SK-N-MC (cell line): ENCODE results near the gene ASPG.

Source experiments
- EZH2 ChIP-seq: fragments of 200-600 bp; sonication (generic); IDR thresholded peaks from one replicate; pipeline ENCODE4 v1.6.1; 2017; ENCODE audit warnings: antibody characterized with exemption
- POLR2AphosphoS5 ChIP-seq: IDR thresholded peaks from 2 replicates; pipeline ENCODE4 v1.6.1; 2012; ENCODE audit warnings: mild to moderate bottlenecking, low read depth, low read length, borderline replicate concordance

DNA sequence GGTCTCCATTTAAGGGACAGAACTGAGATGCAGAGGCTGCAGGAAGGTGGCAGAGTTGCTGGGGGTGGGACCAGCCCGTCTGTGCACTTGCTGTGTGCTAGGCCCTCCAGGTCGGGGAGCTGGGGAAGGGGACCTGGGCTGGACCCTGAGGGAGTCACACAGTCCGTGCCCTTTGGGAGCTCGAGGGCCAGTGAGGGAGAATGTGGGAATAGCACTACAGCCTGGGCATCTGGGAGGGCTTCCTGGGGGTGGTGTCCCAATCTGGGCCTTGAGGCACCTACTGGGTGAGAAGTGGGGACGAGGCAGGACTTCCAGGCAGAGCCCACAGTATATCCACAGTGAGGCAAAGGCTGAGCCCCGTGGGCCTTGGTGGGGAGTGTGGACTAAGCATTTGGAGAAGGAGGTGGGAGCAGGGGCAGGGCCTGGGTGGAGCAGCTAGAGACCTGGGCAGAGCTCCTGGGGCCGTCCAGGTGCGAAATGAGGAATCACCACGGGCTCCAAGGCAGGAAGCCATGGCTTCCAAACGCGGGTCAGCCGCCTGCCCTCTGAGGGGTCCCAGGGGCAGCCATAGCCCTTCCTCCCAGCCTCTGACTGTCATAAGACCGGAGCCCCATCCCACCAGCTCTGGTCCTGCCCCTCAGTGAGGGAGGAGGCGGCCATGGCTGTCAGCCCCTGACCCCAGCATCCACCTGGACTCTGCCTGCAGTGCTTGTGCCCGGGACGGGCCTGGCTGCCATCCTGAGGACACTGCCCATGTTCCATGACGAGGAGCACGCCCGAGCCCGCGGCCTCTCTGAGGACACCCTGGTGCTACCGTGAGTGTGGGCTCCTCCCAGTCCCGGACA, 6.6 kb downstream of the ASPG start:
- TF ChIP-seq EZH2 (no peak), POLR2AphosphoS5 (no peak)
